ENCODE data around the gene TNFSF11.
"Not testable (repeated sequence)": the region's sequence is repeated elsewhere in the genome, so short reads cannot be mapped to it uniquely, and the experiment has no call there.

Gene TNFSF11

DNA sequence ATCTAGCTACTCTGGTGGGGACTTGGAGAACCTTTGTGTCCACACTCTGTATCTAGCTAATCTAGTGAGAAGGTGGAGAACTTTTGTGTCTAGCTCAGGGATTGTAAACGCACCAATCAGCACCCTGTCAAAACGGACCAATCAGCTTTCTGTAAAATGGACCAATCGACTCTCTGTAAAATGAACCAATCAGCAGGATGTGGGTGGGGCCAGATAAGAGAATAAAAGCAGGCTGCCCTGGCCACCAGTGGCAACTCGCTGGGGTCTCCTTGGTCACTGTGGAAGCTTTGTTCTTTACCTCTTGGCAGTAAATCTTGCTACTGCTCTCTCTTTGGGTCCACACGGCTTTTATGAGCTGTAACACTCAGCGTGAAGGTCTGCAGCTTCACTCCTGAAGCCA lies 13.6 kb upstream of the TNFSF11 start:
- DNase-seq (ENCODE audit: low read depth, low spot score), result not testable (repeated sequence)

DNA sequence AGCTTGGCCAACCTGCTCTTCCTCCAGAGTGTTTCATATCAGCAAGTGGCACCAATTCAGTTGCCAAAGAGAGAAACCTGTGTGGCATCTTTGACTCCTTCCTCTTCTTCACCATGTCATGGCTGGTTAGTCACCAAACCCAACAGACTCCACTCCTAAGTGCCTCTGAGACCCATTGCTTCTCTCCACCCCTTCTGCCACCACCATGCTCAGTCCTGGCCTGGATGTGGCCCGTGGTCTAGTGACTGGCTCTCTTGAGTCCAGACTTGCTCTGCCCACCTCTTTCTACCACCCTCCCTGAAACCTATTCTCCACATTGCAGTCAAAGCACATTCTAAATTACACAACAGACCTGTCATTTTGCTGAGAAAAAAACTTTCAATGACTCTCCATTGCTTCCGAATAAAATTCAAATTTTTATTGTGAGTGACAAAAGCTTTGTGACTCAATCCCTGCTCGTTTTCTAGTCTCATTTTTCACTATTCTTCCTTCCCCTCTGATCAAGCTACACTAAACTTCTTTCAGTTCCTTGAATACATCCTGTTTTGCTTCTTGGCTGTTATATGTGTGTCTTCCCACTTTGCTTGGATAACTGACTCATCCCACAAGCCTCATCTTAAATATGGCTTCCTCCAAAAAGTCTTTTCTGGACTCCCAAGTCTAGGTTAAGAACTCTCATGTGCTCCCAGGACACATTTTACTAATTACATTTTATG lies 12.0 kb upstream of the TNFSF11 start:
- DNase-seq (ENCODE audit: low read depth, low spot score), result no peak

DNA sequence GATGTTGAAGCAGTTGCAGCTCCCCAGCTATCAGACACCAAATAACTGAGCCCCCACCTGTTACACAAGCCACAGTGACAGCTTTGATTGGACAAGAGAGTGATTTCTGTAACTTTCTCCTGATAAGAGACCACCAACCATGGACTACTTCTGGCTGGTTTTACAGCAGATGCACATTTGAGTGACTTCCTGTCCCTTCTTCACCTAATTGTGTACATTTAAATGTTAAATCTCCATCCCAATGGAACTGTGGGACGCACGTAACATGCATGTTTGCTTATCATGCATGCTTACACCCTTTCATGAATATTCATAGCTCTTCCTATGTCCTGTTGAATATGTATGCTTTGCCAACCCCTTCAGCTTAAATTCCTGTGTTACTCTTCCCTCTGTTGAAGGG lies 6.0 kb upstream of the TNFSF11 start:
- no peak for DNase-seq (ENCODE audit: low read depth, low spot score)

DNA sequence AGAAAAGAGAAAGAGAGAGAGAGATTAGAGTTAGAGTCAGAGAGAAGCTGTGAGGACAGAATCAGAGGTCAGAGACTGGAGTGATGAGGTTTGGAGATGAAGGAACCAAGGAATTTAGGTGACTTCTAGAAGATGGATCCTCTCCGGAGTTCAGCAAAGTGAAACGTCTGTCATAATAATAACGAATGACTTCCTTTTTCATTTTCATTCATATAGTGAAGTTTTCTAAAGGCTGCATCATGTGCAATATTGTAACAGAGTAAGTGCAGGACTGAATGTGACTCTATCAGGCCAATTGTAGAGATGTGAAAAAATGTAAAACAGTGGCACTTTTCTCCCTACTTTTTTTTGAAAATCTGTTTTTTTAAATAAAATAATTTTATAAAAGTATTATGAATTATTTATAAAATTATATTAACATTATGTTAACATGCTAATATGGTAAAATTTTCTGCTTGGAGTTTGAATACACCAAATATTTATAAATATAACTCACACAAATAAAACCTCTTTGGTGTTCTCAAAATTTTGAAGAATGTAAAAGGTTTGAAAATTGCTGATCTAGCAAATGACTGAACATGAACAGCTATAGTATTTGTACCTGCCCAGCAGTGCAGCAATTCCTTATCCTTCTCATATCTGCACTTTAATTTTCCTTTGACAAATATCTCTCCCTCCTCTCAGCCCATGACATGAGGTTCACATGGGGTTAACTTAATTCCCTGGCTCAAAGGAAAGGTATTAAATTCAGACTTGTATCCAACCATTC lies 4.2 kb upstream of the TNFSF11 start:
- no peak for DNase-seq (ENCODE audit: low read depth, low spot score)

DNA sequence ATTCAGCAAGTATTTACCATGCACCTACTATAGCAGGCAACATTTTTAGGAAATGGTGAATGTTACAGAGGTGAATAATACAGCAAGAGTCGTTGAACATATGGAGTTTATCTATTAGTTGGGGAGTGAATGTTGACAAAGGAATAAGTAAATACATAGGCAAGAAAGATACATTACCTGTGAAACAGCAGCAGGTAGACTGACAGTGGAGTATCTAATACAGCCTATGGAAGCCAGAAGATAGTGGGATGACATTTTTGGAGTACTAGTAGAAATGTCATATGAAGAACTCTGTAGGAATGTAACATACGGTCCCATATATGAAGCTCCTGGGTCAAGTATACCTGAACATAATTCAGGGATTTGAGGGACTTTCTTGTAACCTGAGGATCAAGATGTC lies 2.1 kb upstream of the TNFSF11 start:
- DNase-seq (ENCODE audit: low read depth, low spot score), result no peak

DNA sequence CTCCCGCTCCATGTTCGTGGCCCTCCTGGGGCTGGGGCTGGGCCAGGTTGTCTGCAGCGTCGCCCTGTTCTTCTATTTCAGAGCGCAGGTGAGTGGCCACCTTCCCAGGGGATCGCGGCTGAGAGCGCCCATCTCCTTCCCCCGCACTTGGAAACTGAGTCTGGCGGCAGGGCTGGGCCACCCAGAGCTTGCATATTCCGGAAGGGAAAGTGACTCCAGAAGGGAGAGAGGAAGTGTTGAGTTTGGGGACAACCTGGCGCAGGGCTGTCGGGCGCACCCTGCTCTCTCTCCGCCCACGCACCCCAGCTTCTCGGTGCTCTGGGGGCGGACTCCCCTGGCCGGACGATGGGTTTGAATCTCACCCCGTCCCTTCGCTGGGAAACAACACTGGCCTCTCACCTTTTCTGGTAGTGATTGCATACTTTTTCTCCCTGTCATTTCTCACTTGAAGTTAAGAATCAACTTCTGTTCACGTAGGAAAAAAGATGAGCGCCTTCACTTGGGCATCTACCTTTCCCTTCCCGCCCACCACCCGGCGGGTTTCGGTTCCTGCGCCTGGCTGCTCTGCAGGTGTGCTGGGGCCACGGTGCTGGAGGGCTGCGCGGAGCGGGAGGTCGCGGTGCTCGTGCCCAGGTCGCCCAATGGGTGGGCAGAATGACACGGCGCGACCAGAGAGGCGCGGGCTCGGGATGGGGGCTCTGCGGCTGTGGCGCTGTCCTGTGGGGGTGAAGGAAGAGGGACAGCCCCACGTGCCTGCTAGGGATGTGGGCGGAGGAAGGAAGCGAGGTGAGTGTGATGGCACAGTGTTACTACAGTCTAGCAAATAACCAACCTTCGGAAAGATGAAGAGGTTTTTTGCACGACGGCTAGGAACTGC lies 721 bp downstream of the TNFSF11 start:
- no peak for DNase-seq (ENCODE audit: low read depth, low spot score)

DNA sequence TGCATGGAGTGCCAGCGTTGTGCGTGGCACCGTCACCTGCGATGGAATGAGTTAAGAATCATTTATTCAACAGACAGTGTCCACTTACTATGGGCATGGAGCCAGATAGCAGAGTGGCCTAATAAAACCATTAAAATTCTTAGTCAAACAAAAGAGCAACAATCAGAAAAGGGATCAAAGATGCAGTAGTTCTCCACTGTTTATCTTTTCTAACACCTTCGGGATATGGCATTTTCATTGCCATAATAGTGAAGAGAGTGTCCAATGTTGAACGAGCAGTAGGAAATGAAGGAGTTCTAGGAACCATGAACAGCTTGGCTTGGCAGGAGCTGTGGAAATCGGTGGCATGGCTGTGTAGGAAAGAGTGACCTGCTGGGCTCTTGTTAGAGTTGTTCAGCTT lies 2.0 kb downstream of the TNFSF11 start:
- DNase-seq (ENCODE audit: low read depth, low spot score), result no peak

DNA sequence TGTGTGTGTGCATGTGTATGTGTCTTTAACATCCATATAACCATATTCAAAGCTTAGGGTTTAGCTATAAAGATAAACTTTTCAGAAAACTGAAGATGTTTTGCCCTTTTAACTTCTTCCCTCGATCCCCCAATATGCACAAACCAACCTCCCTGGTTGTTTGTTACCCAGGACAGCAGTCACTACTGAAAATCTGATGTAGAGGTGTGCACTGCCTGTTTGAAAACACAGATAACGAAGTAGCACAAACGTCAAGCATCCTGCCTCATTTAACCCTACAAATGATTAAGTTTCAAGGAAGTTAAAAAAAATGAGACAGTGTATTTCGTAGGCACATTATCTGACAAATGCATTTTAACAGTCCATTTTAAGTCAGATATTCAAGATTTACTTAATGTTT lies 3.6 kb downstream of the TNFSF11 start:
- no peak for DNase-seq (ENCODE audit: low read depth, low spot score)

DNA sequence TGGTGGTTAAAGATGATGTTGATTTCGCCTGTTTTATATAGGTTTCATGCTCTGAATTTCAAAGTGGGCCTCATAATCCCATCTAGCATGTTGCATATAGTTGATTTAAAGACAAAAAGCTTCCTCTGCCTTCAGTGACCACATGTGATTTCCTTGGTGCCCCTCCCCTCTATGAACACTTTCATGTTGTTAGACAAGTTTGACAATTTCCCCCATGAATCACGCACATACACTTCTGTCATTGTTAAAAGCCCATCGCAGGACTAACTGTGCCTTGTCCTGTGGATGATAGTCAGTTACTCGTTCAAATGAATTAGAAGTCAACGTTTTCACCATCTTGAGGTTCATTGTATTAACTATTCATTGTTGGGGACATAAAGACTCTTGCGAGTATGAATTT lies 6.7 kb downstream of the TNFSF11 start:
- no peak for DNase-seq (ENCODE audit: low read depth, low spot score)

DNA sequence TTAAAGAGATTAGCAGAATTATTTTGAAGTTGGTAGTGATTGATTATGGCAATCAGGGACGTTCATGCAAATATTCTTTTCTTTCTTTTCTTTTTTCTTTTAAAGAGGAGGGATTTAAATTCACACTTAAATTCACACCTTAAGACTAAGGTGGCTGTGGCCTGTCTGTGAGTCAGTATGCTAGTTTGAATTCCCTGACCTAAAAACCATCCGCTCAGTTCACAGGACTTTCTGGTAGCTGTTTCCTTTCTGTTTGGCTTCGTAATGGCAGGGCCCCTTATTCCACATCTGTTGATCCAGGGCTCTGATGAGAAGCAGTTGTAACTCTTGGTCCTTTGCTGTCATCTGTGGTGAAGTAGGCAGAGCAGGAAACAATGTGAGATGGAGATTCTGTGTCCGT lies 7.5 kb downstream of the TNFSF11 start:
- no peak for DNase-seq (ENCODE audit: low read depth, low spot score)

DNA sequence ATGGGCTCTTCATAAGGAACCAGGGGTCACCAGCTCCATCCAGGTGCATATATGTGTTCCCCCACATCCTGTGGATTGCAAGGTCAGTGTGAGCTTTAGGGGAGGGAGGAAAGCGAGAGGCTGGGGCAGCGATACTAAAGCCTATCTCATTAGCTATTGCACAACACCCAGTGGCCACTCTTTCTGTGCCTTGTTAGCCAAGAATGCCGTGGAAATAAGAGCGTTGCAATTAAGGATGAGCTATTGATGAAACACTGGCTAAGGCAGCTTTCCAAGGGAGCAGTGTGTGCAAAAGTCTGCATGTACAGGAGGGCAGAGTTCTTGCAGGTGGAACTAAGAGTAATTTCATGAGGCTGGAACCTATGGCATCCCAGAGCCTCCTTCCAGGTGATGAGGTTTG lies 17.6 kb downstream of the TNFSF11 start:
- DNase-seq (ENCODE audit: low read depth, low spot score), result no peak

DNA sequence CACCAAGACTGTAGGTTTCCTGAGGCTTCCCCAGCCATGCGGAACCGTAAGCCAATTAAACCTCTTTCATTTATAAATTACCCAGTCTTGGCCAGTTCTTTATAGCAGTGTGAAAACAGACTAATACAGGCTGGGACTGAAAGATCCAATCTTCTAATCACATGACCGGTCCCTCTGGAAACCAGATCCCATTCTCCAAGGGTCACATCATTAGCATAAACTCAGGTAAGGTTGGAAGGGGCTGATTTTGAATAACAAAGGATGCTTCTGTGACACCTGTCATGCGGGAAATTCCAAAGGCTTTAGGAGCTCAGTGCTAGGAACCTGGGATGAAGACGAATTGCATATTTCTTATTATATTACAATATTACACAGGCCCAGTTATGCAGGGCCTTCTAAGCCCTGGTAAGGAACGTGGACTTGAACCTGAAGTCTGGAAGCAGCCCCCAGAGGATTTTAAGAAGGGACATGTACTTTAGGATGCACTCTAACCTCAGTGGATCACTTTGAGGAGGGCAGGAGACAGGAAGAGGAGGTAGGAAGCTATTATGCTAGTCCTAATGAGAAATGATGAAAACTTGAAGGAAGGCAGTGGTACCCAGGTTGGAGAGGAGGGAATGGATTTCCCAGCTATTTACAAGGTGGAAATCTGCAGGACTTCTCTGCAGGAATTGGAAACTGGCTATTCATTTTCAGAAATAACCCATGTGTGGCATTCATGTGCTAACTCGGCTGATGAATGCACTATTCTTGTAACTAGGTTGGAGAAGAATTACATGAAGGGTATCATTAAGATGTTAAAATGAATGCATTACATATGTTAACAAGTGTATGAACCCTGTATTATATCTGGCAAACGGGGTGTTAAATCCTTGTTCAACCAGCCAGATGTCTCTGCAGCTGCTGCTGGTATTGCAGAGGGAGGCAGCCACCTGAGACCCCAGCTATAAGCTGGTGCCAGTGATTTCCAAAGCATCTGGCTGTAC lies 19.3 kb downstream of the TNFSF11 start:
- DNase-seq (ENCODE audit: low read depth, low spot score), result peak; percentile 76

DNA sequence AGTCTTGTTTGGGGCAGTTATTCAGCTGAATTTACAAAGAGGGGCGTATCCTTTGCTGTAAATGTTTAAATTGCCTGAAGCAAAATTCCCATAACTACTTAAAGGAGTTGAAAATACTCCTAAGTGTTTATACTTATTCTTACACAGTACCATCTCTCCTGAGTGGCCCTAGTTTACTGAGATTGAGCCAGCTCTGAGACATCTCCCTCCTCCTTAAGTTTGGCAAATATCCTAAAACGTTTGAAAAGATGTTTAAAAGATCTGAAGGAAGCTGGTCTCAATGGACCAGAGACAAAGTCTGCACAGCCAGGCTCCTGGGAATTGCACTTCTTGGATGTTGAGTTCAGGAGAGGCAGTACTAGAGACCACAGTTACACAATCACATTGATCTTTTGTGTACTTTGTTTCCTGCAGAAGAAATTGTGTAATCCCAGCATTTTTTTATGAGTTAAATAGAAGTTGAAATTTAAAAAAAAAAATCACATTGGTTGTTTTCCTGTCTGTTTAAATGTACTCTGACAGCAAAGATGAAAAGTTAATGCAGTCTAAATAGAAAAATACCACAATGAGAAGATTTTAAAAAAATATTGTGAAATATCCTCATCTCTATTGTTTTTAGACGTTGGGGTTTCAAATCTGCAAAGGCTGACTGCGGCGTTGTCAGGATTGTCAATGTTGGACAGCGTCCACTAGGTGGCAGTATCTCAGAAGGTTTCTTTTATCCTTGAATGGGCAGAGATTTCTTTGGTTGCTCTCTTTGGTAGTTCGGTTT lies 20.7 kb downstream of the TNFSF11 start:
- no peak for DNase-seq (ENCODE audit: low read depth, low spot score)

DNA sequence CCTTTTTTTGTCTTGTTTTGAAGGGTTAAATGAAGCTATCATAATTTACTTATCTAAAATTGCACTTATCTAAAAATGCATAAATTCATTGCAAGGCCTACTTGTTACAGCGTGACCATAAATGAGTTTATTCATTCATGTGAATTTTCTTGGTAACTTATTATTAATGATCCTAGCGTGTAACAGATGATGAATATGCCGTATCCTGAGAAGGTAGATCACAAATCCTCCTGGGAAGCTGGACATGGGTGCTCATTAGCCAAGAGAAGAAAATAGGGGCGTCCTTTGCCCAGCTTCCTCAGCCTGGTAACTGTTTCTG lies 21.3 kb downstream of the TNFSF11 start:
- DNase-seq (ENCODE audit: low read depth, low spot score), result no peak

DNA sequence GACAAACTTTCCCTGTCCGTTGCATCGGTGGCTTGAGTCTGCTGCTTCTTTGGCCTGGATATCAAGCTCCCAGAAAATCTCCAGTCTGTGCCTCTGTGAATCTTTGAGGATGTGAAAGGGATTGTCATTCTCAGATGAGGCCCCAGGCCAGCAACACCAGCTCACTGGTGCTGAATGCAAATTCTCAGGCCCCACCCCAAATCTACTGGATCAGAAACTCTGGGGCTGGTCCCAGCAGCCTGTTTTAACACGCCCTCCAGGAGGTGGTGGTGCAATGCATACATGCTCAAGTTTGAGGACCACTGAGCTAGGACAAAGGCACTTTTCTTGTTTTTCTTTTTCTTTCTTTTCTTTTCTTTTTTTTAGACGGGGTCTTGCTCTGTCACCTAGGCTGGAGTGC lies 23.6 kb downstream of the TNFSF11 start:
- no peak for DNase-seq (ENCODE audit: low read depth, low spot score)

DNA sequence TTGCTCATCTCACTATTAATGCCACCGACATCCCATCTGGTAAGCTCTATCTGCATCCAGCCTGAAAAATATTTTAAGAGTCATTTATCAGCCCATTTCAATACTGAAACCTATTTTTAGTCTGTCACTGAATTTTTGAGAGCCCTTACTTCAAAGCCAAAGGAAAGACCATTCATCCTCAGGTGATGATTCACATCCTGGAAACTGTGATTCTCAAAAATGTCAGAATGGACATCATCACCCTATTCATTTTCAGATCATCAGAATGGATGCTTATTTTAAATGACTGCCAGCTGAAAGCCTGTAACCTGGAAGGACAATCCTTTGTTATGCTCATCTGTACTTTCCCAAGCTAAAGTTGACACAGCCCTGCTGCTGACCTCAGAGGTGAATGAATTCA lies 27.0 kb downstream of the TNFSF11 start:
- DNase-seq (ENCODE audit: low read depth, low spot score), result no peak

DNA sequence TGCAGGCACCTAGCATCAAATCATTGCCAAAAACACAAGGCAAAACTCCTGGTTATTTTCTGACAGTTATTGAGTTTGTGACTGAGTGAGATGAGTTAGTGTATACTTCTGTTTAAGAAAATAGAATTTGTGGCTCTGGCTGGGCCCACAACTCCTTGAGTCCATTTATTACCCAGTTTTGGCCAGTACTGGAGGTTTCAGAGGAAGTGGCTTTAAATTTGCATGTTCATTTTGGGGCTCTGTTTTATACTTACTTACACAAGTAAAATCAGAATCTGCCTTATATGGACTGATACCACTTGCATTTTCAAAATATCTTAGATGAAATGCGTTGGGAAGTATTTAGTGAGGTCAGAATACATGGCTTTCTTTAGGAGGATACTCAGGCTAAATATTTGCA lies 29.0 kb downstream of the TNFSF11 start:
- DNase-seq (ENCODE audit: low read depth, low spot score), result no peak

DNA sequence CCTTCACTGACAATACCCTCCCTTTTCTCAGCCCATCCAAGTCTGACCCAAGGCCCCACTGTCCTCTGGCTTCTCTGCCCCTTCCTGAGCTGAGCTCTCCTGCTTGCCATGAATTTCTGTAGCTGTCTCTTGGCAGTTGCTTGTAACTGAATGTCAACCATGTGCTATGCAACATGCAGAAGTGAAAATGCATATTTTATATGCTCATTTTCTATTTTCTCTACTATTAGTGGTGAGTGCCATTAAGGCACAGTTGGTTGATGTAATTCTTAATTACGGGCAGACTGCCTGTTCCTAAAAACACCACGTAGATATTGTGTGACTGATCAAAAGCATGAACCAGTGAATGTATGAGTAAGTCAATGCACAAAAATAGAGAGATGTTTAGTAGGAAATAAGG lies 29.6 kb downstream of the TNFSF11 start:
- DNase-seq (ENCODE audit: low read depth, low spot score), result no peak

DNA sequence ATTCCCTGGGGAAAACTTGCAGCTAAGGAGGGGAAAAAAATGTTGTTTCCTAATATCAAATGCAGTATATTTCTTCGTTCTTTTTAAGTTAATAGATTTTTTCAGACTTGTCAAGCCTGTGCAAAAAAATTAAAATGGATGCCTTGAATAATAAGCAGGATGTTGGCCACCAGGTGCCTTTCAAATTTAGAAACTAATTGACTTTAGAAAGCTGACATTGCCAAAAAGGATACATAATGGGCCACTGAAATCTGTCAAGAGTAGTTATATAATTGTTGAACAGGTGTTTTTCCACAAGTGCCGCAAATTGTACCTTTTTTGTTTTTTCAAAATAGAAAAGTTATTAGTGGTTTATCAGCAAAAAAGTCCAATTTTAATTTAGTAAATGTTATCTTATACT lies 33.6 kb downstream of the TNFSF11 start:
- no peak for DNase-seq (ENCODE audit: low read depth, low spot score)

DNA sequence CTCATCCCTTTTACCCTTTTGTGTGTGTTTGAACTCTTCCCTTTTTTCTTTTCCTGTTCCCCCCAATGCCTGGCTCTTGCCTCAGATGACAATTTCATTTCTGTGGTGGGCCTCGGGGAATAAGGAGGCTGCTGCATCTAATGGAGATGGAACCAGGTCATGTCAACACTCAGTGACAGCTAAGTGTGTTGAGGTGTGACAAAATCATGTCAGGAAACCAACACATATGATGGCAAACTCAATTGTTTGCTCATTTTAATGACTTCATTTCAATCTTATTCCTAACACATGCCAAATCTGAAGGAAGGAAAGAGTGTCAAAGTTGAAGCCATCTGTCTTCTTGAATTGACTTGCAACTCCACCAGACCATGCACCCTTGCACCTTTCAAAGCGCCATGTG lies 36.7 kb downstream of the TNFSF11 start:
- no peak for DNase-seq (ENCODE audit: low read depth, low spot score)

Measured in iPS DF 19.7 (cell line).